SK-N-SH treated with all-trans-retinoic acid at 6 μM for 48 hours (cell line): Measurements from ENCODE around the gene LBHD1.

Experiments
- OSR1 ChIP-seq: fragments of 250-450 bp; sonication (Bioruptor Pico); IDR thresholded peaks from 2 replicates; pipeline ENCODE4 v1.8.0; 2022; ENCODE audit warnings: moderate library complexity, mild to moderate bottlenecking, inconsistent platforms
- SNAI2 ChIP-seq: fragments of 250-450 bp; sonication (Bioruptor Pico); IDR thresholded peaks from 2 replicates; pipeline ENCODE4 v1.5.0; 2020; ENCODE audit warnings: mild to moderate bottlenecking, moderate library complexity
- TOX ChIP-seq: fragments of 250-450 bp; sonication (Bioruptor Pico); IDR thresholded peaks from 2 replicates; pipeline ENCODE4 v1.8.0; 2021; ENCODE audit warnings: mild to moderate bottlenecking, moderate library complexity, borderline replicate concordance
- ZFP30 ChIP-seq: fragments of 450-650 bp; formaldehyde crosslinking; IDR thresholded peaks from 2 replicates; pipeline ENCODE4 v1.5.0; 2022; ENCODE audit warnings: mild to moderate bottlenecking, moderate library complexity
- ZNF565 ChIP-seq: fragments of 450-650 bp; formaldehyde crosslinking; conservative IDR thresholded peaks from 2 replicates; pipeline ENCODE4 v1.5.0; 2020; ENCODE audit warnings: low read depth, mild to moderate bottlenecking, moderate library complexity
- TF ChIP-seq, protein P1 (sequence below): fragments of 250-450 bp; sonication (Bioruptor Pico); IDR thresholded peaks from 2 replicates; pipeline ENCODE4 v1.5.1; 2020; ENCODE audit warnings: low read depth, mild to moderate bottlenecking, moderate library complexity
- TF ChIP-seq, protein P2 (sequence below): fragments of 250-450 bp; sonication (Bioruptor Pico); IDR thresholded peaks from 2 replicates; pipeline ENCODE4 v1.8.0; 2020; ENCODE audit warnings: mild to moderate bottlenecking, moderate library complexity, borderline replicate concordance

DNA sequence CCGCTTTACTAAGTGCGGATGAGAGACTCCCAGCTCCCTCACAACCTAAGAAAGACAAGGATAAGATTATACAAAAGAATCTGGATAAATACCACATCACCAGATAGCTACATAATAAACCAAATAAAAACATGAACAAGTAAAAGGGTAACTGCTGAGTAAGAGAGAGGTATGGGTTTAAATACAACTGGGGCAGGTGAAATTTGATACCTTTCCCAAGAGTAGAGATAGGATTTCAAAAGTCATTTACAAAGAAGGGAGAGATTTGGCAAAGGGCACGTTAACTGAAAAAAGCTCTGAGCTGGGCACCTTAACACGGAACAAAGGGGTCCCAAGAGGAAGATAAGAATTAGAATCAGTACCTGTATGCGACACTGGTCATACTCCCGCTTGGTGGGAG lies 5.1 kb upstream of the LBHD1 start:
- TF ChIP-seq, protein P1, sequence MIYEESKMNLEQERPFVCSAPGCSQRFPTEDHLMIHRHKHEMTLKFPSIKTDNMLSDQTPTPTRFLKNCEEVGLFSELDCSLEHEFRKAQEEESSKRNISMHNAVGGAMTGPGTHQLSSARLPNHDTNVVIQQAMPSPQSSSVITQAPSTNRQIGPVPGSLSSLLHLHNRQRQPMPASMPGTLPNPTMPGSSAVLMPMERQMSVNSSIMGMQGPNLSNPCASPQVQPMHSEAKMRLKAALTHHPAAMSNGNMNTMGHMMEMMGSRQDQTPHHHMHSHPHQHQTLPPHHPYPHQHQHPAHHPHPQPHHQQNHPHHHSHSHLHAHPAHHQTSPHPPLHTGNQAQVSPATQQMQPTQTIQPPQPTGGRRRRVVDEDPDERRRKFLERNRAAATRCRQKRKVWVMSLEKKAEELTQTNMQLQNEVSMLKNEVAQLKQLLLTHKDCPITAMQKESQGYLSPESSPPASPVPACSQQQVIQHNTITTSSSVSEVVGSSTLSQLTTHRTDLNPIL (CRISPR knock-in tag) = no peak
- TF ChIP-seq SNAI2 (no peak), ZFP30 (CRISPR knock-in tag) (no peak), TOX (CRISPR knock-in tag) (no peak), ZNF565 (CRISPR knock-in tag) (no peak), OSR1 (CRISPR knock-in tag) (no peak)
- TF ChIP-seq, protein P2, sequence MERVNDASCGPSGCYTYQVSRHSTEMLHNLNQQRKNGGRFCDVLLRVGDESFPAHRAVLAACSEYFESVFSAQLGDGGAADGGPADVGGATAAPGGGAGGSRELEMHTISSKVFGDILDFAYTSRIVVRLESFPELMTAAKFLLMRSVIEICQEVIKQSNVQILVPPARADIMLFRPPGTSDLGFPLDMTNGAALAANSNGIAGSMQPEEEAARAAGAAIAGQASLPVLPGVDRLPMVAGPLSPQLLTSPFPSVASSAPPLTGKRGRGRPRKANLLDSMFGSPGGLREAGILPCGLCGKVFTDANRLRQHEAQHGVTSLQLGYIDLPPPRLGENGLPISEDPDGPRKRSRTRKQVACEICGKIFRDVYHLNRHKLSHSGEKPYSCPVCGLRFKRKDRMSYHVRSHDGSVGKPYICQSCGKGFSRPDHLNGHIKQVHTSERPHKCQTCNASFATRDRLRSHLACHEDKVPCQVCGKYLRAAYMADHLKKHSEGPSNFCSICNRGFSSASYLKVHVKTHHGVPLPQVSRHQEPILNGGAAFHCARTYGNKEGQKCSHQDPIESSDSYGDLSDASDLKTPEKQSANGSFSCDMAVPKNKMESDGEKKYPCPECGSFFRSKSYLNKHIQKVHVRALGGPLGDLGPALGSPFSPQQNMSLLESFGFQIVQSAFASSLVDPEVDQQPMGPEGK = no peak
